H4 (cell line): ENCODE measurements around the gene CCDC107. TPM values are rescaled to one million over a fixed set of nuclear protein-coding genes. Genes with fewer than 3 reads are reported as not detected.

Experiments used
- DNase-seq: peaks from one replicate; pipeline ENCODE4 v3.0.0-alpha.2; 2015; ENCODE audit warnings: low spot score
- total RNA-seq: library from RNA; depleted of rRNA; stranded (reverse); fragments of >200 nt; shearing (Covaris generic); gene quantifications from 2 replicates; pipeline ENCODE4 v1.2.3, GENCODE V29; 2014

Gene CCDC107
- total RNA-seq, 1 experiment from 2014 or later, result 7.9 TPM

- DNase-seq, result no peak
Measured at GRCh38 chr9:35682520-35683315, 24.6 kb downstream of the CCDC107 start.

- no peak for DNase-seq
Measured at GRCh38 chr9:35683323-35683722, 25.2 kb downstream of the CCDC107 start.

GRCh38 chr9:35684921-35685320 is 26.8 kb downstream of the CCDC107 start:
- DNase-seq, result no peak

GRCh38 chr9:35685506-35685905 is 27.4 kb downstream of the CCDC107 start:
- DNase-seq, result no peak

GRCh38 chr9:35686222-35687203 is 28.4 kb downstream of the CCDC107 start:
- DNase-seq, result no peak

- DNase-seq, result no peak
Measured at GRCh38 chr9:35687306-35687705, 29.2 kb downstream of the CCDC107 start.

GRCh38 chr9:35687972-35688557 is 30.0 kb downstream of the CCDC107 start:
- no peak for DNase-seq

GRCh38 chr9:35688558-35689541 is 30.8 kb downstream of the CCDC107 start:
- peak; percentile 93 for DNase-seq

- DNase-seq, result no peak
Measured at GRCh38 chr9:35689542-35690293, 31.6 kb downstream of the CCDC107 start, which contains the start of gene TPM2. Gene TPM2, minus strand, starts transcription at chr9:35689925. Its CDS starts 108 bp downstream, at chr9:35689817.

GRCh38 chr9:35690294-35690613 is 32.2 kb downstream of the CCDC107 start:
- DNase-seq, result no peak

GRCh38 chr9:35690614-35691333 is 32.7 kb downstream of the CCDC107 start:
- DNase-seq, result peak; percentile 60

GRCh38 chr9:35691334-35691650 is 33.2 kb downstream of the CCDC107 start:
- no peak for DNase-seq

GRCh38 chr9:35691757-35692301 is 33.7 kb downstream of the CCDC107 start:
- no peak for DNase-seq

GRCh38 chr9:35695943-35696401 is 37.9 kb downstream of the CCDC107 start:
- DNase-seq, result no peak

- DNase-seq, result peak; percentile 39
Measured at GRCh38 chr9:35696520-35697215, 38.6 kb downstream of the CCDC107 start.

- no peak for DNase-seq
Measured at GRCh38 chr9:35697486-35697885, 39.4 kb downstream of the CCDC107 start.

GRCh38 chr9:35698231-35698630 is 40.1 kb downstream of the CCDC107 start:
- no peak for DNase-seq

GRCh38 chr9:35700031-35700430 is 41.9 kb downstream of the CCDC107 start:
- no peak for DNase-seq

- no peak for DNase-seq
Measured at GRCh38 chr9:35700942-35701341, 42.9 kb downstream of the CCDC107 start.
